Peyer's patch (tissue), 4 donors: ENCODE data around the gene CHKB. TPM values are rescaled to one million over a fixed set of nuclear protein-coding genes. Genes with fewer than 3 reads are reported as not detected.

ENCODE experiments used
- DNase-seq, 3 donors: peaks; one replicate each; pipeline ENCODE4 v3.0.0-alpha.2; 2017 to 2019
- H3K27ac ChIP-seq, 4 donors: fragments of 200-600 bp; sonication (generic); one replicate each; pipeline ENCODE4 v1.5.1; 2016 to 2019
- H3K27me3 ChIP-seq, 2 donors: fragments of 200-600 bp; sonication (generic); one replicate each; pipeline ENCODE4 v1.5.1; 2019
- H3K36me3 ChIP-seq, 3 donors: fragments of 200-600 bp; sonication (generic); one replicate each; pipeline ENCODE4 v1.5.1; 2016 to 2019
- H3K4me1 ChIP-seq, 4 donors: fragments of 200-600 bp; sonication (generic); one replicate each; pipeline ENCODE4 v1.5.1; 2016 to 2019
- H3K4me3 ChIP-seq, 4 donors: fragments of 200-600 bp; sonication (generic); 1 replicate in 3 of 4; 2 replicates in 1 of 4; pipeline ENCODE4 v1.5.1; 2016 to 2019; ENCODE audit warnings: mild to moderate bottlenecking in 1 of 4
- H3K9me3 ChIP-seq, 4 donors: fragments of 200-600 bp; sonication (generic); one replicate each; pipeline ENCODE4 v1.5.1; 2016 to 2019; ENCODE audit warnings: mild to moderate bottlenecking in 1 of 4
- CTCF ChIP-seq, 6 experiments: fragments of 450-650 bp in 4 of 6; fragments of 200-600 bp in 2 of 6; sonication (generic) in 1 of 6; IDR thresholded peaks; one replicate each; pipeline ENCODE4 v1.5.1; 2017 to 2019; ENCODE audit warnings: antibody characterized with exemption in 6 of 6, mild to moderate bottlenecking in 3 of 6, moderate library complexity in 1 of 6
- POLR2A ChIP-seq, 2 donors: fragments of 450-650 bp; IDR thresholded peaks; one replicate each; pipeline ENCODE4 v1.5.1; 2017; ENCODE audit warnings: antibody characterized with exemption in 2 of 2, mild to moderate bottlenecking in 2 of 2, moderate library complexity in 2 of 2
- total RNA-seq, 4 donors: library from RNA; depleted of rRNA; stranded (reverse); fragments of >200 nt; gene quantifications; one replicate each; pipeline ENCODE4 v1.1.0, GENCODE V29; 2016

Gene CHKB
- 100 to 1,000 TPM; 111 to 278 (median 156) TPM for total RNA-seq

GRCh38 chr22:50582493-50583293 lies at the start of gene CHKB:
Gene CHKB, minus strand, starts transcription at chr22:50582849. Its CDS starts 68 bp downstream, at chr22:50582781.
- Histone ChIP-seq H3K27ac (peak within 1 kb of the TSS; percentile 98 to 100 (median 99)), H3K36me3 (no peaks in the 10 kb centered on the region), H3K9me3 (no peaks in the 10 kb centered on the region), H3K27me3 (no peaks in the 10 kb centered on the region), H3K4me1 (peaks cover 0 to 33% (median 3%) of the 10 kb centered on the region in 4 donors), H3K4me3 (peak within 1 kb of the TSS; percentile 82 to 93 (median 88))
- TF ChIP-seq CTCF (IDR thresholded peaks at IDR 0.05) (peak in 1 of 6 experiments; percentile 18), POLR2A (IDR thresholded peaks at IDR 0.05) (peak; percentile 80 to 93)
- DNase-seq, result peak; percentile 97 to 99 (median 99)

GRCh38 chr22:50630376-50630775 lies 47.7 kb upstream of the CHKB start:
- no peaks in the 10 kb centered on the region for H3K27me3 ChIP-seq
- TF ChIP-seq POLR2A (IDR thresholded peaks at IDR 0.05), result no peak
- no peak for TF ChIP-seq CTCF (IDR thresholded peaks at IDR 0.05)
- H3K4me3 ChIP-seq, result no peak overlapping the region
- DNase-seq, result no peak
- H3K4me1 ChIP-seq, result peaks cover 0 to 31% (median 11%) of the 10 kb centered on the region in 4 donors
- H3K36me3 ChIP-seq, result peaks cover 0 to 2% (median 0%) of the 10 kb centered on the region in 3 donors
- H3K27ac ChIP-seq, result no peak overlapping the region
- H3K9me3 ChIP-seq, result no peaks in the 10 kb centered on the region

- Histone ChIP-seq H3K27me3 (no peaks in the 10 kb centered on the region), H3K27ac (peak overlapping the region; percentile 84 to 88 (median 84)), H3K9me3 (no peaks in the 10 kb centered on the region), H3K36me3 (peaks cover 0 to 6% (median 0%) of the 10 kb centered on the region in 3 donors), H3K4me1 (peaks cover 0 to 35% (median 11%) of the 10 kb centered on the region in 4 donors), H3K4me3 (peak overlapping the region; percentile 79 to 99 (median 89))
- no peak for TF ChIP-seq POLR2A (IDR thresholded peaks at IDR 0.05)
- TF ChIP-seq CTCF (IDR thresholded peaks at IDR 0.05), result no peak
- no peak for DNase-seq
Observed at GRCh38 chr22:50628543-50629134, 46.0 kb upstream of the CHKB start.

GRCh38 chr22:50627642-50628542 lies 45.2 kb upstream of the CHKB start, which contains the start of gene ARSA:
Gene ARSA, minus strand, starts transcription at chr22:50628152. Its CDS starts 373 bp downstream, at chr22:50627779.
- Histone ChIP-seq H3K27me3 (no peaks in the 10 kb centered on the region), H3K4me1 (peaks cover 0 to 35% (median 12%) of the 10 kb centered on the region in 4 donors), H3K4me3 (peak within 1 kb of the TSS; percentile 79 to 99 (median 89)), H3K36me3 (peaks cover 0 to 6% (median 0%) of the 10 kb centered on the region in 3 donors), H3K9me3 (no peaks in the 10 kb centered on the region), H3K27ac (peak within 1 kb of the TSS; percentile 84 to 88 (median 86))
- peak; percentile 82 to 92 (median 92) for DNase-seq
- TF ChIP-seq POLR2A (IDR thresholded peaks at IDR 0.05) (peak in 1 of 2 donors; percentile 59), CTCF (IDR thresholded peaks at IDR 0.05) (peak in 5 of 6 experiments; percentile 19 to 41 (median 37))
